ELF-1 (cell line): ENCODE data around the gene ARHGEF4.

ENCODE experiments used
- DNase-seq: peaks from one replicate; pipeline ENCODE4 v3.0.0-alpha.2; 2016; ENCODE audit warnings: low read depth, low spot score

Gene ARHGEF4

GRCh38 chr2:130819608-130820278 is 17.0 kb upstream of the ARHGEF4 start:
- peak; percentile 82 for DNase-seq

- DNase-seq, result peak; percentile 33
Measured at GRCh38 chr2:130820279-130820861, 16.3 kb upstream of the ARHGEF4 start.

- DNase-seq, result no peak
Measured at GRCh38 chr2:130821867-130822266, 14.8 kb upstream of the ARHGEF4 start.

- no peak for DNase-seq
Measured at GRCh38 chr2:130822766-130823165, 13.9 kb upstream of the ARHGEF4 start.

- DNase-seq, result no peak
Measured at GRCh38 chr2:130823171-130823885, 13.4 kb upstream of the ARHGEF4 start.

- DNase-seq, result no peak
Measured at GRCh38 chr2:130823886-130824491, 12.7 kb upstream of the ARHGEF4 start.

- DNase-seq, result no peak
Measured at GRCh38 chr2:130824492-130825061, 12.1 kb upstream of the ARHGEF4 start.

- no peak for DNase-seq
Measured at GRCh38 chr2:130825231-130825965, 11.3 kb upstream of the ARHGEF4 start.

- DNase-seq, result no peak
Measured at GRCh38 chr2:130825966-130826253, 10.8 kb upstream of the ARHGEF4 start.

- DNase-seq, result no peak
Measured at GRCh38 chr2:130826419-130826818, 10.3 kb upstream of the ARHGEF4 start.

GRCh38 chr2:130826821-130827501 is 9.8 kb upstream of the ARHGEF4 start:
- no peak for DNase-seq

- peak; percentile 76 for DNase-seq
Measured at GRCh38 chr2:130827502-130828251, 9.0 kb upstream of the ARHGEF4 start.

- DNase-seq, result peak; percentile 39
Measured at GRCh38 chr2:130828461-130828860, 8.3 kb upstream of the ARHGEF4 start.

- DNase-seq, result peak; percentile 88
Measured at GRCh38 chr2:130829015-130829414, 7.7 kb upstream of the ARHGEF4 start.

GRCh38 chr2:130830538-130830937 is 6.2 kb upstream of the ARHGEF4 start:
- no peak for DNase-seq

GRCh38 chr2:130831356-130831755 is 5.4 kb upstream of the ARHGEF4 start:
- DNase-seq, result no peak

- DNase-seq, result no peak
Measured at GRCh38 chr2:130832296-130832940, 4.3 kb upstream of the ARHGEF4 start.

GRCh38 chr2:130834091-130834930 is 2.4 kb upstream of the ARHGEF4 start:
- peak; percentile 70 for DNase-seq
